A673 (cell line): Measurements from ENCODE around the gene SPATS2. TPM values are rescaled to one million over a fixed set of nuclear protein-coding genes. Genes with fewer than 3 reads are reported as not detected.

Source experiments
- BruUV-seq: library from RNA; stranded (reverse); fragments of 400-500 nt; replicated peaks from 2 replicates; lab custom pipeline; 2021; lab: Mats Ljungman, UMichigan
- CTCF ChIA-PET: fragments of 300-600 bp; sonication (Branson Sonifier 250); formaldehyde crosslinking; loops from one replicate; lab custom pipeline; 2022; ENCODE audit warnings: antibody characterized with exemption; lab: Charles Lee
- POLR2A ChIA-PET: fragments of 300-600 bp; sonication (Branson Sonifier 250); formaldehyde crosslinking; loops from one replicate; lab custom pipeline; 2022; ENCODE audit warnings: antibody characterized with exemption; ENCODE audit not compliant: low non-redundant PET; lab: Charles Lee
- DNase-seq: peaks from one replicate; pipeline ENCODE4 v3.0.0-alpha.2; 2015; ENCODE audit warnings: low spot score
- H3K27ac ChIP-seq: fragments of 200-600 bp; sonication (generic); 2 replicates; pipeline ENCODE4 v1.5.1; 2016; ENCODE audit warnings: mixed run types, low read depth, mild to moderate bottlenecking, mixed read lengths, antibody characterized with exemption, low read length; ENCODE audit not compliant: poor library complexity, severe bottlenecking
- H3K27me3 ChIP-seq: fragments of 200-600 bp; sonication (generic); replicated peaks from 2 replicates; pipeline ENCODE4 v1.6.1; 2017; ENCODE audit warnings: mixed run types, low read depth, mild to moderate bottlenecking, mixed read lengths, antibody characterized with exemption, low read length; ENCODE audit not compliant: insufficient read depth, poor library complexity
- H3K36me3 ChIP-seq: fragments of 200-600 bp; sonication (generic); 2 replicates; pipeline ENCODE4 v1.6.1; 2016; ENCODE audit warnings: mixed run types, mild to moderate bottlenecking, mixed read lengths, antibody characterized with exemption, low read length; ENCODE audit not compliant: insufficient read depth, poor library complexity, severe bottlenecking
- H3K4me1 ChIP-seq: fragments of 200-600 bp; sonication (generic); 2 replicates; pipeline ENCODE4 v1.6.1; 2017; ENCODE audit warnings: mixed run types, mild to moderate bottlenecking, mixed read lengths, antibody characterized with exemption, low read length; ENCODE audit not compliant: insufficient read depth, poor library complexity, severe bottlenecking
- H3K4me3 ChIP-seq: fragments of 200-600 bp; sonication (generic); 2 replicates; pipeline ENCODE4 v1.5.1; 2016; ENCODE audit warnings: low read depth, mixed run types, mild to moderate bottlenecking, mixed read lengths, low read length; ENCODE audit not compliant: poor library complexity, severe bottlenecking
- H3K9me3 ChIP-seq: fragments of 200-600 bp; sonication (generic); 2 replicates; pipeline ENCODE4 v1.6.1; 2016; ENCODE audit warnings: mixed run types, low read depth, mild to moderate bottlenecking, mixed read lengths, antibody characterized with exemption, low read length; ENCODE audit not compliant: poor library complexity, severe bottlenecking
- EZH2 ChIP-seq: fragments of 200-600 bp; sonication (generic); IDR thresholded peaks from 2 replicates; pipeline ENCODE4 v1.6.1; 2017; ENCODE audit warnings: borderline replicate concordance, low read depth, mild to moderate bottlenecking, mixed read lengths, antibody characterized with exemption, low read length; ENCODE audit not compliant: poor library complexity, severe bottlenecking
- intact Hi-C: fragments of 100-400 bp; cut with micrococcal nuclease; formaldehyde crosslinking; loops from one replicate; pipeline ENCODE4 v1.10.0; 2022; ENCODE audit not compliant: unreplicated experiment
- total RNA-seq: library from RNA; stranded (reverse); gene quantifications from 2 replicates; pipeline ENCODE4 v1.2.3, GENCODE V29; 2021
- TF ChIP-seq, protein P1 (sequence below): fragments of 300-800, 200-600 bp; sonication (generic); conservative IDR thresholded peaks from 2 replicates; pipeline ENCODE4 v1.5.1; 2017; ENCODE audit warnings: low read depth, mild to moderate bottlenecking, antibody characterized with exemption, low read length, moderate library complexity, mixed read lengths

Gene SPATS2
- total RNA-seq, 1 experiment from 2014 or later, result 82.8 TPM

DNA sequence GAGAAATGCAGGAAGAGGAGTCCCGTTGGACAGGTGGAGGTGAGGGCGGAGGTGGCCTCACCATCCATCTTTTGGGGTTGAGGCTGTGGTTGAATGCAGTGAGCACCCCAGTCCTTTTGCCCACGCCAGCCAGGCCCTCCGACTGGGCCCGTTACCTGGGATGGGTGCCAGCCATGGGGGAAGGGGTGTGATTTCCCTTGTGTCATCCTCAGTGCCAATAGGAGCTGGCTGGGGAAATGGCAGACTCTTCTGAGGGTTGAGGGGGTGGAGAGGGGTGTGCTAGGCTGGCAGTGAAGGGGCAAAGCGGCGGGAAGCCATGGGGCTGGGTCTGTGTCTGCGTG, 181.2 kb downstream of the SPATS2 start:
- no peaks in the 10 kb centered on the region for H3K4me1 ChIP-seq
- H3K36me3 ChIP-seq, result no peaks in the 10 kb centered on the region
- no peak overlapping the region for H3K27ac ChIP-seq
- TF ChIP-seq, protein P1, sequence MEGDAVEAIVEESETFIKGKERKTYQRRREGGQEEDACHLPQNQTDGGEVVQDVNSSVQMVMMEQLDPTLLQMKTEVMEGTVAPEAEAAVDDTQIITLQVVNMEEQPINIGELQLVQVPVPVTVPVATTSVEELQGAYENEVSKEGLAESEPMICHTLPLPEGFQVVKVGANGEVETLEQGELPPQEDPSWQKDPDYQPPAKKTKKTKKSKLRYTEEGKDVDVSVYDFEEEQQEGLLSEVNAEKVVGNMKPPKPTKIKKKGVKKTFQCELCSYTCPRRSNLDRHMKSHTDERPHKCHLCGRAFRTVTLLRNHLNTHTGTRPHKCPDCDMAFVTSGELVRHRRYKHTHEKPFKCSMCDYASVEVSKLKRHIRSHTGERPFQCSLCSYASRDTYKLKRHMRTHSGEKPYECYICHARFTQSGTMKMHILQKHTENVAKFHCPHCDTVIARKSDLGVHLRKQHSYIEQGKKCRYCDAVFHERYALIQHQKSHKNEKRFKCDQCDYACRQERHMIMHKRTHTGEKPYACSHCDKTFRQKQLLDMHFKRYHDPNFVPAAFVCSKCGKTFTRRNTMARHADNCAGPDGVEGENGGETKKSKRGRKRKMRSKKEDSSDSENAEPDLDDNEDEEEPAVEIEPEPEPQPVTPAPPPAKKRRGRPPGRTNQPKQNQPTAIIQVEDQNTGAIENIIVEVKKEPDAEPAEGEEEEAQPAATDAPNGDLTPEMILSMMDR, result no peak
- TF ChIP-seq EZH2, result no peak
- CTCF ChIA-PET, result no interaction called here
- peak; percentile 40 for DNase-seq
- no peaks in the 10 kb centered on the region for H3K27me3 ChIP-seq
- BruUV-seq, result no TSS peak
- H3K4me3 ChIP-seq, result peak overlapping the region; percentile 40
- intact Hi-C loops, result no loop called here
- H3K9me3 ChIP-seq, result no peaks in the 10 kb centered on the region
- POLR2A ChIA-PET, result no interaction called here

DNA sequence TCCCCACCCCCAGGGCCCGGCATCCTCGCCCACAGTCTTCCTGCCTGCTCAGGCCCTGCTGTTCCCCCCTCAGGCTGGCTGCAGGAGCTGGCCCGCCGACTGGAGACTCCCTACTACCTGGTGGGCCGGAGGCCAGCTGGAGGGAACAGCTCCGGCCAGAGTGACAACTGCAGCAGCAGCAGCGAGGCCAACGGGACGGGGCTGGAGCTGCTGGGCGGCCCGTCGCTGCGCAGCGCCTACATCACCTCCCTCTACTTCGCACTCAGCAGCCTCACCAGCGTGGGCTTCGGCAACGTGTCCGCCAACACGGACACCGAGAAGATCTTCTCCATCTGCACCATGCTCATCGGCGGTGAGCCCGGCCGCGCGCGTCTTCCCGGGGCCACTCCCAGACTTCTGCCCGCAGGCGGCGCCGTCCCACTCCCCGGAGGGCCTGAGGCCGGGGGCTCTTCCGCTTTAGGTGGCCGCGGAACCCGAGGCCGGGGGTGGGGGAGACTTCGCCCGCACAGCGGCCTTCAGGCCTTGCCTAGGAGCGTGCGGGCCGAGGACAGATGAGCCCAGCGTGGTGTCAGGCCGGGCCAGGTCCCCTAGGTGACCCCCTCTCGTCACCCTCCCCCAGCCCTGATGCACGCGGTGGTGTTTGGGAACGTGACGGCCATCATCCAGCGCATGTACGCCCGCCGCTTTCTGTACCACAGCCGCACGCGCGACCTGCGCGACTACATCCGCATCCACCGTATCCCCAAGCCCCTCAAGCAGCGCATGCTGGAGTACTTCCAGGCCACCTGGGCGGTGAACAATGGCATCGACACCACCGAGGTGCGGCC, 181.8 kb downstream of the SPATS2 start:
- H3K4me1 ChIP-seq, result no peaks in the 10 kb centered on the region
- no peaks in the 10 kb centered on the region for H3K36me3 ChIP-seq
- TF ChIP-seq, protein P1, result peak; percentile 56
- TF ChIP-seq EZH2, result no peak
- H3K27ac ChIP-seq, result no peak overlapping the region
- POLR2A ChIA-PET, result no interaction called here
- DNase-seq, result peak; percentile 60
- BruUV-seq, result no TSS peak
- CTCF ChIA-PET, result no interaction called here
- no peaks in the 10 kb centered on the region for H3K9me3 ChIP-seq
- intact Hi-C loops, result no loop called here
- H3K4me3 ChIP-seq, result peak overlapping the region; percentile 40
- H3K27me3 ChIP-seq, result no peaks in the 10 kb centered on the region

DNA sequence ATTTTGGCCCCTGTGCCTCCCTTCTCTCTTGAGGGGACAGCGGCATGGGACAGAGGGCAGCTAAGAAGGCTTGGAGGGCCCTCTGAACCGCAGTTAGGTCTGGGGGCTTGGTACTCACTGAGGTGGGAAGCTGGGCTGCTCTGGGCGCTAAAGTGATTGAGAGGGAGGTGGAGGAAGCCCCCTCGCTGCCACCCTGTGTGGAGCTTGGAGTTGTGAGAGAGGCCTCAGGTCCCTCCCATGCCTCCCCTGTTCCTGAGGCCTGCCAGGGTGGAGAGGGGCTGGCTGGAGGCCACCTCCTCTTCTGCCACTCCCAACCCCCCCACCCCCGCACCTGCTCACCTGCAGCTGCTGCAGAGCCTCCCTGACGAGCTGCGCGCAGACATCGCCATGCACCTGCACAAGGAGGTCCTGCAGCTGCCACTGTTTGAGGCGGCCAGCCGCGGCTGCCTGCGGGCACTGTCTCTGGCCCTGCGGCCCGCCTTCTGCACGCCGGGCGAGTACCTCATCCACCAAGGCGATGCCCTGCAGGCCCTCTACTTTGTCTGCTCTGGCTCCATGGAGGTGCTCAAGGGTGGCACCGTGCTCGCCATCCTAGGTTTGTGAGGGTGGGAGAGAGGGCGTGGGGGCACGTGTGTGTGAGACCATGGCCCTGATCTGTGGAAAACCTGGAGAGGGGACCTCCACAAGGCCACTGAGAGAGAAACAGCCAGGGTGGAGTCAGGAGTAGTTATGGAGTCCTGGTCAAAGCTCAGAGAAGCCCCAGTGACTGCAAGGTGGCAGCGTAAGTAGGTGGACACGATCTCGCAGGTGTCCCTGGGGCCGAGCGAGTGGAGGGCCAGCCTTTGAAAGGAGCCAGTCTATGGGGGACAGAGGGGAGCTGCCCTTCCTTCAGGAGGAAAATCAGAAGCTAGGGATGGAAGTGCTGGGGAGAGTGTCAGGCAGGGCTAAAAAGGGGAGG, 182.8 kb downstream of the SPATS2 start:
- peak overlapping the region; percentile 40 for H3K4me3 ChIP-seq
- TF ChIP-seq EZH2, result no peak
- TF ChIP-seq, protein P1, result no peak
- H3K27ac ChIP-seq, result no peak overlapping the region
- H3K36me3 ChIP-seq, result no peaks in the 10 kb centered on the region
- intact Hi-C loops, result no loop called here
- CTCF ChIA-PET, result interaction anchor here (0.6 to 0.8 kb wide), 2 partner anchors 191 to 202 kb away, joined by 3 read pairs; no protein-coding TSS in a partner anchor
- no peaks in the 10 kb centered on the region for H3K4me1 ChIP-seq
- POLR2A ChIA-PET, result interaction anchor here (0.5 to 0.6 kb wide), 3 partner anchors 18 to 280 kb away, joined by 3 to 7 read pairs (median 3); no protein-coding TSS in a partner anchor
- H3K9me3 ChIP-seq, result no peaks in the 10 kb centered on the region
- no peaks in the 10 kb centered on the region for H3K27me3 ChIP-seq
- DNase-seq, result no peak
- no TSS peak for BruUV-seq
